ENCODE data around the gene CHAF1B.

The CHAF1B gene

DNA sequence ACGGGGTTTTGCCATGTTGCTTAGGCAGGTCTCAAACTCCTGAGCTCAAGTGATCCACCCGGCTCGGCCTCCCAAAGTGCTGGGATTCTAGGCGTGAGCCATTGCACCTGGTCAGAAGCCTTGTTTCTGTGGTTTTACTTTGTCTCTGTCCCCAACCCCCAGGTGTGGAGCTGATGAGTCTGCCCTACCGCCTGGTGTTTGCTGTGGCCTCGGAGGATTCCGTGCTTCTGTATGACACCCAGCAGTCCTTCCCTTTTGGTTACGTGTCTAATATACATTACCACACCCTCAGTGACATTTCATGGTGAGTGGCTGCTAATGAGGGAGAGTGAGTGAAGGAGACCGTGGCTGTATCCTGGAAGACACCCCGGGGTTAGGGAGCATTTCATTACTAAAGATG is 26.1 kb downstream of the CHAF1B start:
- peaks cover 53% of the 10 kb centered on the region for H3K36me3 ChIP-seq (ENCODE audit: control insufficient read depth, insufficient read depth, low read length)
- H3K9ac ChIP-seq (ENCODE audit: low read length): no peak overlapping the region
- H3K27ac ChIP-seq (ENCODE audit: low read depth, low read length): no peak overlapping the region

DNA sequence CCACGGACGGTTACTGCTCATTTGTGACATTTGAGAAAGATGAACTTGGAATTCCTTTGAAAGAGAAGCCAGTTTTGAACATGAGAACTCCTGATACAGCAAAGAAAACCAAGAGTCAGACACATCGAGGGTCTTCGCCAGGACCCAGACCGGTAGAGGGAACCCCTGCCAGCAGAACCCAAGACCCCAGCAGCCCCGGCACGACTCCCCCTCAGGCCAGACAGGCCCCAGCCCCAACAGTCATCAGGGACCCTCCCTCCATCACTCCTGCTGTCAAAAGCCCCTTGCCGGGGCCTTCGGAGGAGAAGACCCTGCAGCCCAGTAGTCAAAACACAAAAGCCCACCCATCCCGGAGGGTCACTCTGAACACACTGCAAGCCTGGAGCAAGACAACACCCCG is 27.7 kb downstream of the CHAF1B start:
- Histone ChIP-seq H3K27me3 (ENCODE audit: control insufficient read depth, insufficient read depth, low read length) (no peaks in the 10 kb centered on the region), H3K36me3 (ENCODE audit: control insufficient read depth, insufficient read depth, low read length) (peaks cover 53% of the 10 kb centered on the region), H3K9me3 (ENCODE audit: control insufficient read depth, insufficient read depth, low read depth, low read length) (no peaks in the 10 kb centered on the region)

More for the DNA sequence above, 26.1 kb downstream of the CHAF1B start:
- Histone ChIP-seq H3K9me3 (ENCODE audit: control insufficient read depth, insufficient read depth, low read depth, low read length) (no peaks in the 10 kb centered on the region), H3K4me1 (ENCODE audit: control insufficient read depth, insufficient read depth, low read length) (peaks cover 6% of the 10 kb centered on the region), H3K27me3 (ENCODE audit: control insufficient read depth, insufficient read depth, low read length) (no peaks in the 10 kb centered on the region), H3K4me3 (ENCODE audit: low read depth, low read length) (no peak overlapping the region)

DNA sequence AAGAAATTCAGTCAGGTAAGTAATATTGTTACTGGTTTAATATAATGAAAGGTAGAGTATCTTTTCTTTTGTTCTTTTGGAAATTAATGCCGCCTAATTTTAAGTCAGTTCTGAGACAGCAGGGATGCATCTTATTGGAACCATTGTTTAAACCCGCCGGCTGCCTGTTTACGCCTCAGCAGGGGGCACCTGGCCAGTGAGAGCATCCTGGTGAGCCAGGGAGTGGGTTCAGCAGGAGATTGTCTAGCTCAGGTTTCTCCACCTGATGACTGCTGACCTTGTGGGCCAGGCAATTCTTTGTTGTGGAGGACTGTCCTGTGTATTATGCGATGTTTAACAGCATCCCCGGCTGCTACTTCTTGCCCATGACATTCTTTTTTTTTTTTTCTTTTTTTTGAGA is 30.2 kb downstream of the CHAF1B start:
- H3K4me1 ChIP-seq (ENCODE audit: control insufficient read depth, insufficient read depth, low read length): peaks cover 6% of the 10 kb centered on the region
- no peaks in the 10 kb centered on the region for H3K9me3 ChIP-seq (ENCODE audit: control insufficient read depth, insufficient read depth, low read depth, low read length)
- H3K9ac ChIP-seq (ENCODE audit: low read length): no peak overlapping the region
- H3K27me3 ChIP-seq (ENCODE audit: control insufficient read depth, insufficient read depth, low read length): no peaks in the 10 kb centered on the region
- no peak overlapping the region; the same call in 1 of the 2 replicates for H3K27ac ChIP-seq (ENCODE audit: low read depth, low read length)
- H3K4me3 ChIP-seq (ENCODE audit: low read depth, low read length): no peak overlapping the region
- H3K36me3 ChIP-seq (ENCODE audit: control insufficient read depth, insufficient read depth, low read length): peaks cover 44% of the 10 kb centered on the region

More for the DNA sequence above, 27.7 kb downstream of the CHAF1B start:
- no peak overlapping the region for H3K9ac ChIP-seq (ENCODE audit: low read length)
- H3K4me3 ChIP-seq (ENCODE audit: low read depth, low read length): no peak overlapping the region
- H3K4me1 ChIP-seq (ENCODE audit: control insufficient read depth, insufficient read depth, low read length): peaks cover 6% of the 10 kb centered on the region
- no peak overlapping the region for H3K27ac ChIP-seq (ENCODE audit: low read depth, low read length)

DNA sequence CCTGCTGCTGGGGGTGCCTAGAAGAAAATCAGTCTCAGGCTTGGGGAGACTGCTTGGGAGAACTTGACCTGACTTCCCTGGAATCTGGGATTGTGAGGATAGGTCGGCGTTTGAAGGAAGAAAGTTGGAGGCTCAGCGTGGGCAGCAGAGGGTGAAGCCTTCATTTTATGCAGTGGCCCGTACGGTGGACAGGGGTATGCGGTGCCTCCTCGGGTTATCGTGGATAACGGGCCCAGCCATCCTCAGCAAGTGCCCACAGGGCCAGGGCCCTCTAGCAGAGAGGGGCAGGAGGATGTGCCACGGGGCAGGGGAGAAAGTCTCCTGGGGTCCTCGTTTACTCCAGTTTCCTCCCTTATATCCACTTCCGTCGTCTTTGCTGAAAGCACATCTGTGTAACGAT is 34.0 kb downstream of the CHAF1B start:
- Histone ChIP-seq H3K27ac (ENCODE audit: low read depth, low read length) (no peak overlapping the region), H3K9ac (ENCODE audit: low read length) (no peak overlapping the region), H3K9me3 (ENCODE audit: control insufficient read depth, insufficient read depth, low read depth, low read length) (no peaks in the 10 kb centered on the region), H3K27me3 (ENCODE audit: control insufficient read depth, insufficient read depth, low read length) (no peaks in the 10 kb centered on the region), H3K4me1 (ENCODE audit: control insufficient read depth, insufficient read depth, low read length) (peaks cover 21% of the 10 kb centered on the region), H3K4me3 (ENCODE audit: low read depth, low read length) (no peak overlapping the region), H3K36me3 (ENCODE audit: control insufficient read depth, insufficient read depth, low read length) (peaks cover 16% of the 10 kb centered on the region)

DNA sequence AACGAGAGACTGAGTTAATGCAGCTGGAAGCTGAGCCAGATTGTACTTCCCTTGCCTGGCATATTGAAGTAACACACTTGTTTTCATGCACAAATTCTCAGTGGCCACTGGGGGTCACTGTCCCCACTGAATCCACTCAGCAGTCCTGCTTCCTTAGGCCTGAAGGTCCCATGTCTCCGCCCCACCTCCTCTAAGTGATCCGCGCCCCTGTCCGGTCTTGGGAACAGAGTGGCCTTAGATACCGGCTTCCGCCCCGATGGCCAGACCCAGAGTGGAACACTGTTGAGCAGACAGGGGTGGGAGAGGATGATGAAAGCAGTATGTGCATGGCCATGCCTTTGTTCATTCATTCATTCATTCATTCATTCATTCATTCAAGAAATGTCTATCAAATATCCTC is 34.8 kb downstream of the CHAF1B start:
- no peaks in the 10 kb centered on the region for H3K27me3 ChIP-seq (ENCODE audit: control insufficient read depth, insufficient read depth, low read length)
- no peak overlapping the region for H3K9ac ChIP-seq (ENCODE audit: low read length)
- no peak overlapping the region for H3K4me3 ChIP-seq (ENCODE audit: low read depth, low read length)
- no peaks in the 10 kb centered on the region for H3K9me3 ChIP-seq (ENCODE audit: control insufficient read depth, insufficient read depth, low read depth, low read length)
- peaks cover 10% of the 10 kb centered on the region for H3K36me3 ChIP-seq (ENCODE audit: control insufficient read depth, insufficient read depth, low read length)
- H3K27ac ChIP-seq (ENCODE audit: low read depth, low read length): no peak overlapping the region
- H3K4me1 ChIP-seq (ENCODE audit: control insufficient read depth, insufficient read depth, low read length): peaks cover 25% of the 10 kb centered on the region

DNA sequence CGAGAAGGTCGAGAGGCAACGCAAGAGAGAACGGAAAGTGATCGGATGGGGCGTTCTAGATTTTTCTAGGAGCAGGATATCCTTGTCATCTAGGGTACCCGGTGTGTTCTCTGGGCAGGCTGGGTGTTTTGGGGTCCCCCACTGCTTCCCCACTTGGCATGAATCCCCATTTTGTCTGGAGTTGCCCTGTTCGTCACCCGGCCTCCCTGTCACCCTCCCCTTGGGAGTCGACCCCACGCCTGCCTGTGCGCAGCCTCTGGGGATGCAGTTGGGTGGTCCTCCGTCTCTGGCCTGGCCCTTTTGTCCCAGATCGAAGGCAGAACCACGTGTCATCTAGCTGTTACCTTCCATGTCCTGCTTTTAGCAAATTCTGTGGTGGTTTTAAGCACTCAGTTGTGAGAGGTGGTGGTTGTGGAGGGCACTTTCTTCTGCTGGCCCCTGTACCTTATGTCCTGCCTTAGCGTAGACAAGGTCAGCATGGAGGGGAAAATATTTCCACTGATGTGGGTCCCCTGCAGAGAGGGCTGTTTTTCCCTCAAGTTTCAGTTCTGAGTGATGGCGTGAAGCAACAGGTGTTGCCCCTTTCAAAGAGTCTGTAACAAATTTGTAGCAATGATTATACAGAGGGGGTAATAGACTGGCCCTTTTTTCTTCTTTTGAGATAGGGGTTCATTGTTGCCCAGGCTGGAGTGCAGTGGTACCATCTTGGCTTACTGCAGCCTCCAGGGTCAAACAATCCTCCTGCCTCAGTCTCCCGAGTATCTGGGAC is 35.6 kb downstream of the CHAF1B start:
- Histone ChIP-seq H3K36me3 (ENCODE audit: control insufficient read depth, insufficient read depth, low read length) (peaks cover 10% of the 10 kb centered on the region), H3K9ac (ENCODE audit: low read length) (no peak overlapping the region), H3K4me1 (ENCODE audit: control insufficient read depth, insufficient read depth, low read length) (peaks cover 26% of the 10 kb centered on the region), H3K27me3 (ENCODE audit: control insufficient read depth, insufficient read depth, low read length) (no peaks in the 10 kb centered on the region), H3K4me3 (ENCODE audit: low read depth, low read length) (no peak overlapping the region), H3K27ac (ENCODE audit: low read depth, low read length) (no peak overlapping the region), H3K9me3 (ENCODE audit: control insufficient read depth, insufficient read depth, low read depth, low read length) (no peaks in the 10 kb centered on the region)

DNA sequence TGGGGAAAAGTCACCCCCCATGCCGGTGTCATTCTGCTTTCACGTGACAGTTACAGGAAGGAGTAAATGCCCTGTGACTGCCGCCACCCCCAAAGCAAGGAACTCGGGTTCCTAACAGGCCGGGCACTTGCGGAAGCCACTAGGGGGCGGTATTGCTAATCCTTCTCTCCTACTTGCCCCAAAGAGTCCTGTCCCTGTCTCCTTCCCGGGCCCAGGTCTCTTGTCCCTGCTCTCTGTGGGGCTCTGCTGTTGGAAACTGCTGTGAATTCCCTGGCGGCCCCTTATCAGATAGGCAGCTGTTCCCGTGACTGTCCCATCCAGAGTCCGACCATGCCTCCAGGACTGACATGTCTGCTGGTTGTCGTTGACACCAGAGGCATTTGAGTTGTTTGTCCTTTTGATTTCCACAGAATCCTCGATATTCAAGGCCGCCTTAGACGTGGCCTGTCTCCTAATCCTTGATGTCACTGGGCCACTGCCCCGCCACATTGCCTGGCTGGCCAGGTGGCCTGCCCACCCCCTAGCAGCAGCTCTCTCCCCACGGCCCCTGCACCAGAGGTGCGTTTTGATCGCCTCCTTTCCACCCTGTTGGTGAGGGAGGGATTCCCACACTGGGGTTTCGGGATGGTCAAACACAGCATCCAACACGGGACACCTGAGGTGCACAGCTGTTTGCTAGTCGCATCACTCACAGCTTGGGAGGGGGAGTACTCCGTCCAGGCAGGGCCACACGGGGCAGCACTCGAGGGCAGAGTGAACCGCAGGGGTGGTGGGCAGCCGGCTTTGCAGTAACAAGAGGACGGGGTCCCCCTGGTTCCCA is 37.3 kb downstream of the CHAF1B start:
- Histone ChIP-seq H3K27ac (ENCODE audit: low read depth, low read length) (no peak overlapping the region), H3K9ac (ENCODE audit: low read length) (no peak overlapping the region), H3K36me3 (ENCODE audit: control insufficient read depth, insufficient read depth, low read length) (no peaks in the 10 kb centered on the region), H3K4me1 (ENCODE audit: control insufficient read depth, insufficient read depth, low read length) (peaks cover 26% of the 10 kb centered on the region), H3K9me3 (ENCODE audit: control insufficient read depth, insufficient read depth, low read depth, low read length) (no peaks in the 10 kb centered on the region), H3K27me3 (ENCODE audit: control insufficient read depth, insufficient read depth, low read length) (no peaks in the 10 kb centered on the region), H3K4me3 (ENCODE audit: low read depth, low read length) (no peak overlapping the region)

DNA sequence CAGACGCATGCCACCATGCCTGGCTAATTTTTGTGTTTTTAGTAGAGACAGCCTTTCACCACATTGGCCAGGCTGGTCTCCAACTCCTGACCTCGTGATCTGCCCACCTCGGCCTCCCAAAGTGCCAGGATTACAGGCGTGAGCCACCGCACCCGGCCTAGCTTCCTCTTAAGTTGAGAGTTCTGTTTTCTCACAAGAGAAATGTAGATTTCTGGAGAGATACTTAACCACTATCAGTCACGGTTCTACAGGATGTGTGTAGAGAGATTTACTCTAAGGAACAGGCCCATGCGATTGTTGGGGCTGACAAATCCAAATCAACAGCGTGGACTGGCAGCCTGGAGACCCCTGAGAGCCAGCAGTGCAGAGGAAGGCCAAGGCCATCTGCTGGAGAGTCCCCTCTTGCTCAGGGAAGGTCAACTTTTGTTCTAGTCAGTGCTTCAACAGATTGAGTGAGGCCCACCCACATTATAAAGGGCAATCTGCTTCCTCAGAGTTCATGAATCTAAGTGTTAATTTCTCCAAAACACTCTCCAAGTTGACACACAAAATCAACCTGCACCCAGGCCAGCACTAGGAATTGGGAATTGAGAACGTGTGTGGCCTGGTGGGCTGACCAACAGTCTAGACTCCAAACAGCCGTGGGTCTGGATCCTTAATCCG is 38.7 kb downstream of the CHAF1B start:
- Histone ChIP-seq H3K4me3 (ENCODE audit: low read depth, low read length) (no peak overlapping the region), H3K9ac (ENCODE audit: low read length) (no peak overlapping the region), H3K9me3 (ENCODE audit: control insufficient read depth, insufficient read depth, low read depth, low read length) (no peaks in the 10 kb centered on the region), H3K27me3 (ENCODE audit: control insufficient read depth, insufficient read depth, low read length) (no peaks in the 10 kb centered on the region), H3K27ac (ENCODE audit: low read depth, low read length) (no peak overlapping the region), H3K36me3 (ENCODE audit: control insufficient read depth, insufficient read depth, low read length) (no peaks in the 10 kb centered on the region), H3K4me1 (ENCODE audit: control insufficient read depth, insufficient read depth, low read length) (peaks cover 29% of the 10 kb centered on the region)

DNA sequence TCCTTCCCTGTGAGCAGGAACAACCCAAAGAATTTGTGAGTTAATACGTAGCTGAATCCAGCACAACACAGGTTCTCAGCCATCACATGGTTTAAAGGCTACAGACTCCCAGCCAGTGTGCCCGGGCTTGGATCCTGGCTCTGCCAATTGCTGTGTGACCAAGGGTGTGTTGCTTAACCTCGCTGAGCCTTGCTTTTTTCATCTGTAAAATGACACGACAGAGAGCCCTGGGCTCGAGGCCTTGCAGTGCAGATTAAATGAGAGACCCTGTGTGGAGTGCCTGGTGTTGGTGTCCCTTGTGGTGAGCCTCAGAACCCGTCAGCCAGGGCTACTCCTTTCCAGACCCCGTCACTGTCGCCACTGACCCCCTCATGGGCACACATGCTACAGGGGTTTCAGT is 39.4 kb downstream of the CHAF1B start:
- Histone ChIP-seq H3K4me1 (ENCODE audit: control insufficient read depth, insufficient read depth, low read length) (peaks cover 32% of the 10 kb centered on the region), H3K4me3 (ENCODE audit: low read depth, low read length) (no peak overlapping the region), H3K36me3 (ENCODE audit: control insufficient read depth, insufficient read depth, low read length) (no peaks in the 10 kb centered on the region), H3K27ac (ENCODE audit: low read depth, low read length) (no peak overlapping the region), H3K27me3 (ENCODE audit: control insufficient read depth, insufficient read depth, low read length) (no peaks in the 10 kb centered on the region), H3K9me3 (ENCODE audit: control insufficient read depth, insufficient read depth, low read depth, low read length) (no peaks in the 10 kb centered on the region), H3K9ac (ENCODE audit: low read length) (no peak overlapping the region)

DNA sequence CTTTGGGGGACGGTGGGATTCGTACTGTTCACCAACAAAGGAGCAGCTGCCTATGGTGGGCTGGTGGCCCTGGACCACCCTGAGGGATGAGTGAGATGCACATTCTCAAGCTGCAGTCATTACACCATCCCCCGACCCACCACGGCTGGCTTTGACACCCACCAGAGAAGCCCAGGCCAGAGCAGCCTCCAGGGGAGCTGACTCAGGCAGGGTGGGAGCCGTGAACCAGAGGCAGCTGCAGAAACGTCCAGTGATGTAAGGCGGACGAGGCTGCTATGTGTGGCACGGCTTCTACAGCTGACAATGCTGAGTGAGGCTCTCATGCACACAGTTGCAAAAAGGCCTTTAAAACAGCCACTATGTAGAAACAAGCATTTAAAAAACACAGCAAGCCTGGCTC is 40.1 kb downstream of the CHAF1B start:
- H3K9ac ChIP-seq (ENCODE audit: low read length): no peak overlapping the region

DNA sequence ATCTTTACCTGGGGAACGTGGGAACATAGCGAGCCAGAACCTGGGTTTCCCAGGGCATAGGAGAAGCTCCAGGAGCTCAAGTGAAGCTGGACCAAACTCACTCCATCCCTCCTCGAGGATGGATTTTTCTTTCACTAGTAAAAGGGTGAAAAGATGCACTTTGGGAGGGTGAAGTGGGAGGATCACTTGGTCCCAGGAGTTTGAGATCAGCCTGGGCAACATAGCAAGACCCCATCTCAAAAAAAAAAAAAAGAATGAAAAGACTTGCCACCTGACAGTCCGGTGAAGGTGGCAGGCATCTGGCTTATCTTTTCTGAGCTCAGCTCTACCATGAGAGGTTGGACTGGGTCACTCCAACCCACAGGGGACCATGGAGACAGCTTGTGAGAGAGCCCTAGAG is 42.3 kb downstream of the CHAF1B start:
- Histone ChIP-seq H3K27ac (ENCODE audit: low read depth, low read length) (no peak overlapping the region), H3K9ac (ENCODE audit: low read length) (no peak overlapping the region), H3K4me3 (ENCODE audit: low read depth, low read length) (no peak overlapping the region), H3K36me3 (ENCODE audit: control insufficient read depth, insufficient read depth, low read length) (no peaks in the 10 kb centered on the region), H3K27me3 (ENCODE audit: control insufficient read depth, insufficient read depth, low read length) (no peaks in the 10 kb centered on the region), H3K4me1 (ENCODE audit: control insufficient read depth, insufficient read depth, low read length) (peaks cover 34% of the 10 kb centered on the region), H3K9me3 (ENCODE audit: control insufficient read depth, insufficient read depth, low read depth, low read length) (no peaks in the 10 kb centered on the region)

More for the DNA sequence above, 40.1 kb downstream of the CHAF1B start:
- no peak overlapping the region for H3K4me3 ChIP-seq (ENCODE audit: low read depth, low read length)
- peaks cover 39% of the 10 kb centered on the region for H3K4me1 ChIP-seq (ENCODE audit: control insufficient read depth, insufficient read depth, low read length)
- H3K9me3 ChIP-seq (ENCODE audit: control insufficient read depth, insufficient read depth, low read depth, low read length): no peaks in the 10 kb centered on the region
- H3K27ac ChIP-seq (ENCODE audit: low read depth, low read length): no peak overlapping the region
- no peaks in the 10 kb centered on the region for H3K36me3 ChIP-seq (ENCODE audit: control insufficient read depth, insufficient read depth, low read length)
- no peaks in the 10 kb centered on the region for H3K27me3 ChIP-seq (ENCODE audit: control insufficient read depth, insufficient read depth, low read length)

Measured in HUES6 (cell line).